GM23338 (cell line): ENCODE data around the gene TNKS2. TPM values are rescaled to one million over a fixed set of nuclear protein-coding genes. Genes with fewer than 3 reads are reported as not detected.

Experiments used
- ATAC-seq: fragments of 200-7000 bp; cut with Tn5 transposase; 3 replicates; pipeline ENCODE4 v1.9.1; 2020
- DNase-seq: peaks from one replicate; pipeline ENCODE4 v3.0.0-alpha.2; 2015; ENCODE audit warnings: low spot score
- H2AFZ ChIP-seq: fragments of 200-600 bp; sonication (generic); 2 replicates; pipeline ENCODE4 v1.8.0; 2016; ENCODE audit warnings: antibody characterized with exemption, mild to moderate bottlenecking, moderate library complexity
- H3F3A ChIP-seq: fragments of 200-600 bp; sonication (generic); replicated peaks from 2 replicates; pipeline ENCODE4 v1.8.0; 2017; ENCODE audit warnings: antibody characterized with exemption, mixed run types, low read depth
- H3K27ac ChIP-seq: fragments of 200-600 bp; sonication (generic); 2 replicates; pipeline ENCODE4 v1.6.1; 2016; ENCODE audit warnings: low read depth
- H3K27me3 ChIP-seq: fragments of 200-600 bp; sonication (generic); 2 replicates; pipeline ENCODE4 v1.8.0; 2016; ENCODE audit warnings: mild to moderate bottlenecking, mixed run types, moderate library complexity; ENCODE audit not compliant: insufficient read depth
- H3K36me3 ChIP-seq: fragments of 200-600 bp; sonication (generic); 2 replicates; pipeline ENCODE4 v1.8.0; 2016; ENCODE audit warnings: mild to moderate bottlenecking; ENCODE audit not compliant: insufficient read depth
- H3K4me1 ChIP-seq: fragments of 200-600 bp; sonication (generic); 2 replicates; pipeline ENCODE4 v1.8.0; 2016; ENCODE audit warnings: mild to moderate bottlenecking, moderate library complexity; ENCODE audit not compliant: insufficient read depth
- H3K4me2 ChIP-seq: fragments of 200-600 bp; sonication (generic); 2 replicates; pipeline ENCODE4 v1.7.1; 2017; ENCODE audit warnings: mixed run types
- H3K4me3 ChIP-seq: fragments of 200-600 bp; sonication (generic); 2 replicates; pipeline ENCODE4 v1.6.1; 2016; ENCODE audit warnings: mixed run types
- H3K79me2 ChIP-seq: fragments of 200-600 bp; sonication (generic); replicated peaks from 2 replicates; pipeline ENCODE4 v1.8.0; 2017; ENCODE audit warnings: mild to moderate bottlenecking; ENCODE audit not compliant: insufficient read depth
- H3K9me2 ChIP-seq: fragments of 200-600 bp; sonication (generic); 2 replicates; pipeline ENCODE4 v1.8.0; 2017; ENCODE audit not compliant: insufficient read depth
- H4K20me1 ChIP-seq: fragments of 200-600 bp; sonication (generic); replicated peaks from 2 replicates; pipeline ENCODE4 v1.8.0; 2017; ENCODE audit warnings: mild to moderate bottlenecking; ENCODE audit not compliant: insufficient read depth
- H3K27ac Mint-ChIP-seq: 2 replicates; pipeline ENCODE4 v1.8.0; 2020; ENCODE audit warnings: inconsistent platforms, mild to moderate bottlenecking, moderate library complexity, mixed read lengths
- H3K27me3 Mint-ChIP-seq: 3 replicates; pipeline ENCODE4 v1.8.0; 2022; ENCODE audit warnings: low read depth, mild to moderate bottlenecking, moderate library complexity, mixed read lengths, inconsistent platforms; ENCODE audit not compliant: insufficient read depth, poor library complexity
- H3K36me3 Mint-ChIP-seq: 3 replicates; pipeline ENCODE4 v1.8.0; 2021; ENCODE audit warnings: low read depth, mild to moderate bottlenecking, inconsistent platforms, moderate library complexity, mixed read lengths
- H3K4me1 Mint-ChIP-seq: 3 replicates; pipeline ENCODE4 v1.8.0; 2020; ENCODE audit warnings: mild to moderate bottlenecking, inconsistent platforms, mixed read lengths
- H3K4me3 Mint-ChIP-seq: 3 replicates; pipeline ENCODE4 v1.8.0; 2021; ENCODE audit warnings: moderate library complexity, mild to moderate bottlenecking, inconsistent platforms, mixed read lengths
- H3K9me3 Mint-ChIP-seq: 3 replicates; pipeline ENCODE4 v1.8.0; 2020; ENCODE audit warnings: moderate library complexity, mild to moderate bottlenecking, inconsistent platforms, mixed read lengths
- EZH2 ChIP-seq: fragments of 200-600 bp; sonication (generic); IDR thresholded peaks from one replicate; pipeline ENCODE4 v1.8.0; 2017; ENCODE audit warnings: antibody characterized with exemption, mild to moderate bottlenecking, low read depth; ENCODE audit not compliant: unreplicated experiment
- JUNB ChIP-seq: IDR thresholded peaks from one replicate; pipeline ENCODE4 v1.6.1; 2016; ENCODE audit warnings: antibody characterized with exemption; ENCODE audit not compliant: unreplicated experiment
- NANOG ChIP-seq: IDR thresholded peaks from 2 replicates; pipeline ENCODE4 v1.6.1; 2016; ENCODE audit warnings: antibody characterized with exemption, borderline replicate concordance
- POLR2AphosphoS5 ChIP-seq: IDR thresholded peaks from 2 replicates; pipeline ENCODE4 v1.6.1; 2016; ENCODE audit warnings: antibody characterized with exemption, low read depth
- STAT1 ChIP-seq: IDR thresholded peaks from one replicate; pipeline ENCODE4 v1.6.1; 2016; ENCODE audit warnings: antibody characterized with exemption; ENCODE audit not compliant: unreplicated experiment
- ZNF331 ChIP-seq: fragments of 250-450 bp; sonication (Bioruptor Pico); IDR thresholded peaks from 2 replicates; pipeline ENCODE4 v1.5.0; 2020; ENCODE audit warnings: low read depth, mild to moderate bottlenecking, moderate library complexity
- polyA plus RNA-seq: library from polyadenylated mRNA; unstranded; fragments of >200 nt; fragmentation: Nextera tagmentation; extraction: Ambion mirVana; gene quantifications from 2 replicates; pipeline ENCODE4 v1.2.1, GENCODE V29; 2016
- total RNA-seq: library from RNA; depleted of rRNA; stranded (reverse); fragments of >200 nt; shearing (Covaris generic); gene quantifications from 2 replicates; pipeline ENCODE4 v1.2.3, GENCODE V29; 2014
- TF ChIP-seq, protein P1 (sequence below), 2 experiments: fragments of 200-600 bp in 1 of 2; sonication (generic) in 1 of 2; conservative IDR thresholded peaks; 2 replicates each; pipeline versions ENCODE4 v1.5.1 to v1.6.1; 2016 to 2017; ENCODE audit warnings: antibody characterized with exemption in 2 of 2, low read depth in 2 of 2, mild to moderate bottlenecking in 2 of 2, moderate library complexity in 1 of 2
- TF ChIP-seq, protein P2 (sequence below): fragments of 250-450 bp; sonication (Bioruptor Pico); IDR thresholded peaks from 2 replicates; pipeline ENCODE4 v1.5.0; 2020; ENCODE audit warnings: mild to moderate bottlenecking, moderate library complexity

The TNKS2 gene
- total and polyA plus RNA-seq, 2 experiments from 2014 or later = 23.5 to 85.5 TPM

DNA sequence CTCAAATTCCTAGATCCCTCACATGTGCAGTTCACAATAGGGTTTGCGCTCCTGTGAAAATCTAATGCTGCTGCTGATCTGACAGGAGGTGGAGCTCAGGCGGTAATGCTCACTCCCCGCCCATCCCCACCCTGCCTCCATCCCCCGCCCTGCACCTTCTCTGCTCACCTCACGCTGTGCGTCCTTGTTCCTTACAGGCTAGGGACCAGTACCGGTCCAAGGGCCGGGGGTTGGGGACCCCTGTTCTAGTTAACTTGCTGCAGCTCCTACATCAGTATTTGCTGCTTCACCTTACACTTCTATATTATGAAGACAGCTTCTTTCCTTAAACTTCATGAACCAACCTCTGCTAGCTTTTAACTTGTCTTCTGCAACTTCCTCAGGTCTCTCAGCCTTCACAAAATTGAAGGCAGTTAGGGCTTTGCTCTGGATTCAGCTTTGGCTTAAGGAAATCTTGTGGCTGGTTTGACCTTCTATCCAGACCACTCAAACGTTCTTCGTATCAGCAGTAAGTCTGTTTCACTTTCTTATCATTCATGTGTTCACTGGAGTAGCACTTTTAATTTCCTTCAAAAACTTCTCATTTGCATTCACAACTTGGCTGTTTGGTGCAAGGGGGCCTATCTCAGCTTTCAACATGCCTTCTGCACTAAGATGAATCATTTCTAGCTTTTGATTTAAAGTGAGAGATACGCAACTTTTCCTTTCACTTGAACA is 1.7 kb upstream of the TNKS2 start:
- TF ChIP-seq, protein P1, sequence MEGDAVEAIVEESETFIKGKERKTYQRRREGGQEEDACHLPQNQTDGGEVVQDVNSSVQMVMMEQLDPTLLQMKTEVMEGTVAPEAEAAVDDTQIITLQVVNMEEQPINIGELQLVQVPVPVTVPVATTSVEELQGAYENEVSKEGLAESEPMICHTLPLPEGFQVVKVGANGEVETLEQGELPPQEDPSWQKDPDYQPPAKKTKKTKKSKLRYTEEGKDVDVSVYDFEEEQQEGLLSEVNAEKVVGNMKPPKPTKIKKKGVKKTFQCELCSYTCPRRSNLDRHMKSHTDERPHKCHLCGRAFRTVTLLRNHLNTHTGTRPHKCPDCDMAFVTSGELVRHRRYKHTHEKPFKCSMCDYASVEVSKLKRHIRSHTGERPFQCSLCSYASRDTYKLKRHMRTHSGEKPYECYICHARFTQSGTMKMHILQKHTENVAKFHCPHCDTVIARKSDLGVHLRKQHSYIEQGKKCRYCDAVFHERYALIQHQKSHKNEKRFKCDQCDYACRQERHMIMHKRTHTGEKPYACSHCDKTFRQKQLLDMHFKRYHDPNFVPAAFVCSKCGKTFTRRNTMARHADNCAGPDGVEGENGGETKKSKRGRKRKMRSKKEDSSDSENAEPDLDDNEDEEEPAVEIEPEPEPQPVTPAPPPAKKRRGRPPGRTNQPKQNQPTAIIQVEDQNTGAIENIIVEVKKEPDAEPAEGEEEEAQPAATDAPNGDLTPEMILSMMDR (conservative IDR thresholded peaks at IDR 0.05; ENCODE audit: low read depth in 2 of 2) = no peak
- peak; percentile 28; the same call in 1 of the 2 replicates for TF ChIP-seq POLR2AphosphoS5
- H3K27ac Mint-ChIP-seq = peak overlapping the region; percentile 98
- Histone ChIP-seq H3K27me3 (no peaks in the 10 kb centered on the region), H3K79me2 (peaks cover 41% of the 10 kb centered on the region), H3K4me2 (peak overlapping the region; percentile 78), H4K20me1 (peaks cover 16% of the 10 kb centered on the region), H3K27ac (peak overlapping the region; percentile 99; the same call in 1 of the 2 replicates), H3K4me1 (peaks cover 29% of the 10 kb centered on the region), H2AFZ (peak overlapping the region; percentile 7; the same call in 1 of the 2 replicates), H3F3A (0 out of 2 replicates have a peak, but pooled peaks cover 3% of the 10 kb centered on the region), H3K36me3 (no peaks in the 10 kb centered on the region), H3K9me2 (no peaks in the 10 kb centered on the region), H3K4me3 (peak overlapping the region; percentile 55)
- no peaks in the 10 kb centered on the region for H3K9me3 Mint-ChIP-seq
- peaks cover 5% of the 10 kb centered on the region for H3K36me3 Mint-ChIP-seq
- H3K27me3 Mint-ChIP-seq = peaks cover 3% of the 10 kb centered on the region
- peaks cover 37% of the 10 kb centered on the region for H3K4me1 Mint-ChIP-seq
- ATAC-seq (peak; percentile 55), DNase-seq (peak; percentile 72)
- H3K4me3 Mint-ChIP-seq = peak overlapping the region; percentile 79

DNA sequence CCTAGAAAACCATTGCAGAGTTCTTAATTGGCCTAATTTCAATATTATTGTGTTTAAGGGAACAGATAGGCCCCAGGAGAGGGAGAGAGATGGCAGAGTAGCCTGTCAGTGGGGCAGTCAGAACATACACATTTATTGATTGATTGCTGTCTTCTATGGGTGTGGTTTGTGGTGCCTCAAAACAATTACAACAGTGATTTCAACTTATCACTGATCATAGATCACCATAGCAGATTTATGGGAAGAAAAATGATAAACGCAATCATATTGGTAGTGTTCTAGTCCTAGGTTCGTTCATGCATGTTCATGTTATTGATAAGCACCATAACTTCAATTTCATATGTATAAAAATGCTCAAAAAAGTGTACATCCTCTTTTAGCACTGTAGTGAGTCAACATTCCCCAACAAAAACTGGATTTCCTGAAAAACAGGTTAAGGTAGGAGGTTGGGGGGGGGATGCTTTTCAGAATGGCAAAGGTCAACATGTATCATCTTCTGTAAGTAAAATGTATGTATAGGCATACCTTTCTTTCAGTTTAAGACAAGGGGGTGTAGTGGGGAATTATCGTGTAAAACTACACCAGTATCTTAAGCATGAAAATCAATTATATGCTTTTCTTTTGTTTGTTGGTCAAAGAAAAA is 1.1 kb upstream of the TNKS2 start:
- Histone ChIP-seq H4K20me1 (peaks cover 23% of the 10 kb centered on the region), H3K36me3 (no peaks in the 10 kb centered on the region)
- TF ChIP-seq ZNF331 (CRISPR knock-in tag) (no peak), STAT1 (no peak), NANOG (no peak), POLR2AphosphoS5 (no peak), EZH2 (no peak), JUNB (no peak)
- TF ChIP-seq, protein P1 (conservative IDR thresholded peaks at IDR 0.05; ENCODE audit: low read depth in 2 of 2) = no peak
- TF ChIP-seq, protein P2, sequence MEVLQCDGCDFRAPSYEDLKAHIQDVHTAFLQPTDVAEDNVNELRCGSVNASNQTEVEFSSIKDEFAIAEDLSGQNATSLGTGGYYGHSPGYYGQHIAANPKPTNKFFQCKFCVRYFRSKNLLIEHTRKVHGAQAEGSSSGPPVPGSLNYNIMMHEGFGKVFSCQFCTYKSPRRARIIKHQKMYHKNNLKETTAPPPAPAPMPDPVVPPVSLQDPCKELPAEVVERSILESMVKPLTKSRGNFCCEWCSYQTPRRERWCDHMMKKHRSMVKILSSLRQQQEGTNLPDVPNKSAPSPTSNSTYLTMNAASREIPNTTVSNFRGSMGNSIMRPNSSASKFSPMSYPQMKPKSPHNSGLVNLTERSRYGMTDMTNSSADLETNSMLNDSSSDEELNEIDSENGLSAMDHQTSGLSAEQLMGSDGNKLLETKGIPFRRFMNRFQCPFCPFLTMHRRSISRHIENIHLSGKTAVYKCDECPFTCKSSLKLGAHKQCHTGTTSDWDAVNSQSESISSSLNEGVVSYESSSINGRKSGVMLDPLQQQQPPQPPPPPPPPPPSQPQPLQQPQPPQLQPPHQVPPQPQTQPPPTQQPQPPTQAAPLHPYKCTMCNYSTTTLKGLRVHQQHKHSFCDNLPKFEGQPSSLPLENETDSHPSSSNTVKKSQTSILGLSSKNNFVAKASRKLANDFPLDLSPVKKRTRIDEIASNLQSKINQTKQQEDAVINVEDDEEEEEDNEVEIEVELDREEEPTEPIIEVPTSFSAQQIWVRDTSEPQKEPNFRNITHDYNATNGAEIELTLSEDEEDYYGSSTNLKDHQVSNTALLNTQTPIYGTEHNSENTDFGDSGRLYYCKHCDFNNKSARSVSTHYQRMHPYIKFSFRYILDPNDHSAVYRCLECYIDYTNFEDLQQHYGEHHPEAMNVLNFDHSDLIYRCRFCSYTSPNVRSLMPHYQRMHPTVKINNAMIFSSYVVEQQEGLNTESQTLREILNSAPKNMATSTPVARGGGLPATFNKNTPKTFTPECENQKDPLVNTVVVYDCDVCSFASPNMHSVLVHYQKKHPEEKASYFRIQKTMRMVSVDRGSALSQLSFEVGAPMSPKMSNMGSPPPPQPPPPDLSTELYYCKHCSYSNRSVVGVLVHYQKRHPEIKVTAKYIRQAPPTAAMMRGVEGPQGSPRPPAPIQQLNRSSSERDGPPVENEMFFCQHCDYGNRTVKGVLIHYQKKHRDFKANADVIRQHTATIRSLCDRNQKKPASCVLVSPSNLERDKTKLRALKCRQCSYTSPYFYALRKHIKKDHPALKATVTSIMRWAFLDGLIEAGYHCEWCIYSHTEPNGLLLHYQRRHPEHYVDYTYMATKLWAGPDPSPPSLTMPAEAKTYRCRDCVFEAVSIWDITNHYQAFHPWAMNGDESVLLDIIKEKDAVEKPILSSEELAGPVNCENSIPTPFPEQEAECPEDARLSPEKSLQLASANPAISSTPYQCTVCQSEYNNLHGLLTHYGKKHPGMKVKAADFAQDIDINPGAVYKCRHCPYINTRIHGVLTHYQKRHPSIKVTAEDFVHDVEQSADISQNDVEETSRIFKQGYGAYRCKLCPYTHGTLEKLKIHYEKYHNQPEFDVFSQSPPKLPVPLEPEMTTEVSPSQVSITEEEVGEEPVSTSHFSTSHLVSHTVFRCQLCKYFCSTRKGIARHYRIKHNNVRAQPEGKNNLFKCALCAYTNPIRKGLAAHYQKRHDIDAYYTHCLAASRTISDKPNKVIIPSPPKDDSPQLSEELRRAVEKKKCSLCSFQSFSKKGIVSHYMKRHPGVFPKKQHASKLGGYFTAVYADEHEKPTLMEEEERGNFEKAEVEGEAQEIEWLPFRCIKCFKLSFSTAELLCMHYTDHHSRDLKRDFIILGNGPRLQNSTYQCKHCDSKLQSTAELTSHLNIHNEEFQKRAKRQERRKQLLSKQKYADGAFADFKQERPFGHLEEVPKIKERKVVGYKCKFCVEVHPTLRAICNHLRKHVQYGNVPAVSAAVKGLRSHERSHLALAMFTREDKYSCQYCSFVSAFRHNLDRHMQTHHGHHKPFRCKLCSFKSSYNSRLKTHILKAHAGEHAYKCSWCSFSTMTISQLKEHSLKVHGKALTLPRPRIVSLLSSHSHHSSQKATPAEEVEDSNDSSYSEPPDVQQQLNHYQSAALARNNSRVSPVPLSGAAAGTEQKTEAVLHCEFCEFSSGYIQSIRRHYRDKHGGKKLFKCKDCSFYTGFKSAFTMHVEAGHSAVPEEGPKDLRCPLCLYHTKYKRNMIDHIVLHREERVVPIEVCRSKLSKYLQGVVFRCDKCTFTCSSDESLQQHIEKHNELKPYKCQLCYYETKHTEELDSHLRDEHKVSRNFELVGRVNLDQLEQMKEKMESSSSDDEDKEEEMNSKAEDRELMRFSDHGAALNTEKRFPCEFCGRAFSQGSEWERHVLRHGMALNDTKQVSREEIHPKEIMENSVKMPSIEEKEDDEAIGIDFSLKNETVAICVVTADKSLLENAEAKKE (CRISPR knock-in tag) = no peak

More for the DNA sequence above, 1.1 kb upstream of the TNKS2 start:
- H3K9me2 ChIP-seq = no peaks in the 10 kb centered on the region
- no peaks in the 10 kb centered on the region for H3K27me3 ChIP-seq
- Mint-ChIP-seq H3K27ac (peak overlapping the region; percentile 98), H3K4me1 (peaks cover 37% of the 10 kb centered on the region), H3K36me3 (peaks cover 12% of the 10 kb centered on the region), H3K4me3 (peak overlapping the region; percentile 79), H3K27me3 (peaks cover 3% of the 10 kb centered on the region), H3K9me3 (no peaks in the 10 kb centered on the region)
- peak overlapping the region; percentile 99 for H3K27ac ChIP-seq
- no peak for DNase-seq
- peak overlapping the region; percentile 7; the same call in 1 of the 2 replicates for H2AFZ ChIP-seq
- peaks cover 29% of the 10 kb centered on the region for H3K4me1 ChIP-seq
- H3K4me2 ChIP-seq = peak overlapping the region; percentile 78
- peaks cover 48% of the 10 kb centered on the region for H3K79me2 ChIP-seq
- ATAC-seq = no peak
- H3K4me3 ChIP-seq = peak overlapping the region; percentile 55
- H3F3A ChIP-seq = 0 out of 2 replicates have a peak, but pooled peaks cover 6% of the 10 kb centered on the region
